IPS DF 6.9 (cell line): ENCODE results near the gene YPEL2.

Experiments
- DNase-seq: peaks from one replicate; pipeline ENCODE4 v3.0.0-alpha.2; 2013; ENCODE audit warnings: low read depth, low spot score
- H3K27ac ChIP-seq: one replicate; pipeline ENCODE4 v1.5.1; 2013; ENCODE audit warnings: low read length, control low read depth
- H3K27me3 ChIP-seq: 2 replicates; pipeline ENCODE4 v1.6.1; 2013; ENCODE audit warnings: mild to moderate bottlenecking, low read length; ENCODE audit not compliant: control insufficient read depth, insufficient read depth
- H3K36me3 ChIP-seq: 2 replicates; pipeline ENCODE4 v1.6.1; 2013; ENCODE audit warnings: low read length; ENCODE audit not compliant: control insufficient read depth, insufficient read depth
- H3K4me1 ChIP-seq: 2 replicates; pipeline ENCODE4 v1.6.1; 2013; ENCODE audit warnings: low read length; ENCODE audit not compliant: control insufficient read depth, insufficient read depth
- H3K4me3 ChIP-seq: 2 replicates; pipeline ENCODE4 v1.5.1; 2013; ENCODE audit warnings: mild to moderate bottlenecking, low read length
- H3K9me3 ChIP-seq: 2 replicates; pipeline ENCODE4 v1.6.1; 2013; ENCODE audit warnings: low read length, inconsistent platforms; ENCODE audit not compliant: control insufficient read depth, insufficient read depth
- WGBS: extraction: QIAGEN DNeasy Blood & Tissue Kit; methylation state at CpG from one replicate; pipeline ENCODE4 v1.1.7; 2013; ENCODE audit warnings: mixed read lengths, missing lambda C conversion rate; ENCODE audit not compliant: insufficient read length, insufficient coverage; 5-methylcytosine and 5-hydroxymethylcytosine counted together

The YPEL2 gene

GRCh38 chr17:59443106-59443505 lies 111.7 kb downstream of the YPEL2 start:
- no peak overlapping the region for H3K27ac ChIP-seq
- no peaks in the 10 kb centered on the region for H3K4me1 ChIP-seq
- H3K36me3 ChIP-seq, result no peaks in the 10 kb centered on the region
- no peaks in the 10 kb centered on the region for H3K27me3 ChIP-seq
- no peak overlapping the region for H3K4me3 ChIP-seq
- H3K9me3 ChIP-seq, result no peaks in the 10 kb centered on the region
- no CpG with 5 or more reads among the region's 4 CpGs for WGBS
- no peak for DNase-seq
